NK-92 (cell line): ENCODE data around the gene ATRN.
"Not testable (repeated sequence)": the region's sequence is repeated elsewhere in the genome, so short reads cannot be mapped to it uniquely, and the experiment has no call there.

Experiments used
- DNase-seq: peaks from one replicate; lab custom pipeline; 2025; ENCODE audit not compliant: unreplicated experiment; lab: John Stamatoyannopoulos, UW

The ATRN gene

DNA sequence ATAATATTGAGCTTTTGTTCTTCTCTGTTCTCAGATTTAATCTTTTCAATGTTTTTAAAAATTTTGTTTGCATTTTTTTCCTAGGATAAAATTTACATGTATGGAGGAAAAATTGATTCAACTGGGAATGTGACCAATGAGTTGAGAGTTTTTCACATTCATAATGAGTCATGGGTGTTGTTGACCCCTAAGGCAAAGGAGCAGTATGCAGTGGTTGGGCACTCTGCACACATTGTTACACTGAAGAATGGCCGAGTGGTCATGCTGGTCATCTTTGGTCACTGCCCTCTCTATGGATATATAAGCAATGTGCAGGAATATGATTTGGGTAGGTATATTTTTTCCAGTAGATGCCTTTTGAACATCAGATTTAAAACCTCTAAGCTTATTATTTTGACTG lies 89.8 kb downstream of the ATRN start:
- DNase-seq: no peak

DNA sequence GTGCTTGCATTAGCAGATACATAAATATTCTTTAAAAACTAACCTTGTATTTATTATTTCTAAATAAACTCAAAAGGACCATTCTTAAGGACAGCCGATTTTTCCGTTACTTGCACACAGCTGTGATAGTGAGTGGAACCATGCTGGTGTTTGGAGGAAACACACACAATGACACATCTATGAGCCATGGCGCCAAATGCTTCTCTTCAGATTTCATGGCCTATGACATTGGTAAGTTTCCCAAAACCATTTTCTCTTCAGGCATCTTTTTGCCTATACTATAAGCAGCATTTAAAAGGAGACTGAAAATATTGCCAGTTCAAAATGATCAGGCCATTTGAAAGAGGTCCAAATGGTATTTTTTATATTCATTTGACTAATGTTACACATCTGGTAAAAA lies 92.3 kb downstream of the ATRN start:
- DNase-seq: no peak

DNA sequence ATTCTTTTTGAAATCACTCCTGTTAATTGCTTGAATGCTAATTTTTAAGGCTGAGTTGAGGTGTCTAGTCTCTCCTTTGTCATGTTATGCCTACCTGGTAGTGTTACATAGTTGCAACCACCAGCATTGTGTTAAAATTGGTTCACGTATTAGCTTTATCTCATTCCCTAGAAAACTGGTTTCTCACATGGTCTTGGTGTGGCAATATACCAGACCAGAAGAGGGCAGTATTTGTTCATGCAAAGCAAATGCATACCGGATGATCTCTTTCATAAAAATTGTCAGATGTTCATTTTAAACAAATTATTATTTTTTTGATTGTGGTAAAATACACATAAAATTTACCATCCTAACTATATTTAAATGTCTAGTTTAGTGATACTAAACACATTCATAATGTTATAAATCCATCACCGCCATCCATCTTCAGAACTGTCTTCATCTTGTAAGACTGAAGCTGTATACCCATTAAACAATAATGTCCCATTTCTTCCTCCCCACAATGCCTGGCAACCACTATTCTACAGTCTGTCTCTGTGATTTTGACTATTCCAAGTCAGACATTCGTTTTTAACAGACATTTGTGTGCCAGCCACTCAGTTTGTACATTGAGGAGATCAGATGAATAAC lies 92.8 kb downstream of the ATRN start:
- no peak for DNase-seq

DNA sequence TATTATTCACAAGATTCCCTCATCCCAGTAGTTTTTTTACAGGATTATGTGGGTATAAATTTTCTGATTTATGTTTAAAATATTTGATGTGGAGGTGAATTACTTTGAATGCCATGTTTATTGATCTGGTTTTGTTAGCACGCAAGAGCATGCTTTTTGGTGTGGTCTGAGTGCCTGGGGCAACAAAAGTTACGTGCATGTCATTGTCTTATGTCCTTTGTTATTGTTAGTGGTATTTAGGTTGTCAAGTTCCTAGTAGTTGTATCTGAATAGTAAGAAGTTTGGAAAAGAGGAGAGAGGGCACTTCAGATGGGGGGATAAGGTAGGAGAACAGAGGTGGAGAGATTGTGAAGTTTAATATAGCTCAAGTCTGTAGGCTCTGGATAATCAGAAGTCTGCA lies 95.0 kb downstream of the ATRN start:
- DNase-seq: no peak

DNA sequence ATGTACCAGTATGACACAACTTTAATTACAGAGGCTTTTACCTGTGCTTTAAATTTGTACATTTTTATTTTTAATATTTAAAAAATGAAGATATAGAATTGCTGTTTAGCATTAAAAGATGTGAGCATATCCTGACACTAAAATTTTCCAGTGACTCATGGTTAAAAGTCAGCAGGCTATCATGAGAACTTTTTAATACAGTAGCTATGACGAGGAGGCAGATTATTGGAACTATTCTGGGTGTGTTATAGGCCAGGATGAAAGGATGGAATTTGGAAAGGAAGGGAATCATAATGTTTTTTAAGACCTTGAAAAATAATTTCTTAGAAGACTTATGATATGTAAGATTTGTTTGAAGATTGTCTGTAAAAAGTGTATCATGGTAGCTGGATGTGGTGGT lies 101.3 kb downstream of the ATRN start:
- no peak for DNase-seq

DNA sequence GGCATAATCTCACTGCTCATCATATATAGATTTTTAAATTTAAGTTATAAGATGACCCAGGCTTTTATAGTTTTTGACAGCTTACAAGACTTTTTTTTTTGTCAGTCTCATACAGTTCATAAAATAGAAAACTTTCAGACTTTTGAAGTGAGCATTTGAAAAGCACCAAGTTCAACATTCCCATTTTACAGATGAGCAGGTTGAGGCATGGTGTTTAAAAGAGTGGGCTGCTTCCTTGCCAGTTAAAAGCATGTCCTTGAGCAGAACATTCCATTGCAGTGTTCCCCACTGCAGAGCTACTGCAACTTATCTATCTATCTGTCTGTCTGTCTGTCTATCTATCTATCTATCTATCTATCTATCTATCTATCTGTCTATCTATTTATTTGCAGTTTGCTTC lies 105.5 kb downstream of the ATRN start:
- DNase-seq: no peak

DNA sequence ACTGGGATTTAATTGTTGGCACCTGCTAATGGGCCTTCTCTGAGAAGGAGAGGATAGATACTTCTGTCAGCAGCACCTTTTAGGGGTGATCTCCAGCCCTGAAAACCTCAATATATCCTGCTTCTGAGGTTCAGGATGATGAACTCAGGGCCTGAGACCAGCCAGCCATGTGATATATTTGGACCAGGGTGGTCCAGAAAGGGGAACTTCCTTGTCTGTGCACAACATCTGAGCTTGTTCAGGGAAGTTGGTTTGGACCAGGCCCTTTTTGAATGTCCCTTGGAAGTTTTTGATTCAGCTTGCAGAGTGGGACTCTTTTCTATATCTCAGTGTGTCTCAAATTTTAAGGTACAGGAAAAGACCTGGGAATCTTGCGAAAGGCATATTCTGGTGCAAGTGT lies 106.5 kb downstream of the ATRN start:
- no peak for DNase-seq

DNA sequence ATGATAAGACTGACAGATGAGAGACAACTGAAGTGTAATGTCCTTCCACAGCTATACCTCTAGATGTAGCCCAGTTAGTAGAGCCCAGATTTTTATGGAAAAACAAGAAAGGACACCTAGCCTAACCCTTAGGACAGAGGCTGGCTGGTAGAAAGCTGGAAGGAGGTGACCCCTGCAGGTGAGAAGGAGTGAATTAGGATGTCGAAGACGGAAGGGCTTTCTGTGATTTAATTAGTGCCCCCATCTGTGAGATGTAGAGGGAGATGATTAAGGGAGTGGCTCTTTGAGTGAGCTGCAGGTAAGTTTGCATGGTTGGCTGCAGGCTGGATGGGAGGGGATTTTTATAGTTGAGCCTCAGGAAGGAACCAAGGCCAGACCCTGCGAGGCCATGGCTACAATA lies 109.6 kb downstream of the ATRN start:
- no peak for DNase-seq

DNA sequence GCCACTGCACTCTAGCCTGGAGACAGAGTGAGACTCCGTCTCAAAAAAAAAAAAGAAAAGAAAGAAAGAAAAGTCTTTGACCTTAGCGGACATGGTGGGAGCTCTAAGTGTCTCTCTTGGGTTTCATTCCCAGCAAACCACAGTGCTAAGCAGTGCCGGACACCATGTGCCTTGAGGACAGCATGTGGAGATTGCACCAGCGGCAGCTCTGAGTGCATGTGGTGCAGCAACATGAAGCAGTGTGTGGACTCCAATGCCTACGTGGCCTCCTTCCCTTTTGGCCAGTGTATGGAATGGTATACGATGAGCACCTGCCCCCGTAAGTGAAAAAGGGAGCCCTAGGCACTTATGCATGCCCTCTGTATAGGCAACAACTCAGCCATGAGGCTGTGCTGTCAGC lies 112.9 kb downstream of the ATRN start:
- DNase-seq: no peak

DNA sequence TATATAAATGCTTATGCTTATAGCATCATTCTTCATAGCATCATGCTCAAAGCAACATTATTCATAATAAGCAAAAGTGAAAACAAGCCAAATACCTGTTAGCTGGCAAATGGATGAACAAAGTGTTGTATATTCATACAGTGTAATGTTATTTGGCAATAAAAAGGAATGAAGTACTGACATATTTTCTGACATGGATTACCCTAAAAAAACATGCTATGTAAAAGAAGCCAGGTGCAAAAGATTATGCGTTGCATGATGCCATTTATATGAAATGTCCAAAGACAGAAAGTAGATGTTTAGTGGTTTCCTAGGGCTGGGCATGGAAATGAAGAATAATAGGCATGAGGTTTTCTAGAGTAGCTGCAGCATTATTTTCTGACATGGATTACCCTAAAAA lies 115.3 kb downstream of the ATRN start:
- no peak for DNase-seq

DNA sequence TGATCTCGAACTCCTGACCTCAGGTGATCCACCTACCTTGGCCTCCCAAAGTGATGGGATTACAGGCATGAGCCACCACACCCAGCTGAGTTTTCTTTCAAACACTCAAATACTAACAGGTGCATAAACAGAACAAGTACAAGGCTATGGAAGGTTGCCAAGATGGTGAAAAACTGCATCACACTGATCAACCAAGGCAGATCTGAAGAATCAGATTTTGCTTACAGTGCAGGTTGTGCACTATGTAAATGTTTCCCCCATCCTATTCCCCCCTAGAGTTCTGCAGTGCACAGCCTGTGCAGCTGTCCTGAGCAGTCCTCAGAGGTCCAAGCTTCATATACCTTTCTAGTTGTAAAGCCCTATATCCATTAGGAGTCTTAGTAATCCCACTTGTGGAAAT lies 119.3 kb downstream of the ATRN start:
- DNase-seq: no peak

DNA sequence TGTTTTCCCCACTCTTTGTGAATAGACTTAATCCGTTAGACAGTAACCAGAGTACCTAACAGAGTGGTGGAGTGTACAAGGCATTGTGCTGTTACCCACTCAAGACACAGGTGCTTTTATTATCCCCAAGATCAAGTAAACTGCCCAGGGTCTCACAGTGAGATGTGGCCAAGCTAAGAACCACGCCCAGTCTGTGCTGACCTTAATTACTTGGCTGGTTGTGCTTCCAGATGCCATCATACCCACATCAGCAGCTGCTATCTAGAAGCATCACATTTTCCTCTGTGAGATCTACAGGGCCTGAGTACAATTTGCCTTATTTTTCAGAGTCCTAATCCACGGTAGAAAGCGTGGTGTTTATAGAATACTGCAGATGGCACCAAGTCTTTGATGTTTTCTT lies 122.1 kb downstream of the ATRN start:
- no peak for DNase-seq

DNA sequence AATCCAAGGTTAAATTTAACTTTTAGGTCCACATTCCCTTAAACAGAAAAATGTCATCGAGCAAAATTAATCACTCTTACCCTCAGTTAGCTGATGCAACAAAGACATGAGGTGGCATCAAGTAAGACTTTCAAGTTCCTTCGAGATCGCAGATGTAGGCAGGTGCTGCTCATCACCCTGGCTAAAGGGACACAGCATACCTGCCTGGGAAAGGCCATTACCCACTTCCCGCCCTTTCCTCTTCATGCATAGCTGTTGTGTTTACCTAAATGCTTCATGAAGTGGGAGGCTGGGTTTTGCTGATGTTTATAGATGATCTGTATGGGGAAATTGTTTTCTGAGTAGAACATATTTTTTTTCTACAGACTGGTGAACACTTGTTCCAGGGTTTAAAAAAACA lies 124.7 kb downstream of the ATRN start:
- no peak for DNase-seq

DNA sequence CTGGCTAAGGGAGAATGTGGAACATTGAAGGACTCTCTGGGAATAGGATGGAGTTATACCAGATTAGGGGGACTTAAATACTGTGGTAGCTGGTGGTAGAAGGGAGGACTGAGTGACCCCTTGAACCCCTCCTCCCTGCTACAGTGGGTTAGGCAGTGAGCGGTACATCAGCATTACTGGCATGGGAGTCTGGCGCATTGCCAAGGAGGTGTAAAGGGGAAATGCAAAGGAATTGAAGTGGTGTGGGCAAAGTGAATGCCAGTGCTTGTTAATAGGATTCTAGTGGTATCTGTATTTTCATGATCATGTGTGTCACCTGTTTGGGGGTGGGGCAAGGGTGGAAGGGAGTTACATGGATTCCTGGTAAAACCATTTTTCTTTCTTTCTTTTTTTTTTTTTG lies 132.3 kb downstream of the ATRN start:
- DNase-seq: no peak

DNA sequence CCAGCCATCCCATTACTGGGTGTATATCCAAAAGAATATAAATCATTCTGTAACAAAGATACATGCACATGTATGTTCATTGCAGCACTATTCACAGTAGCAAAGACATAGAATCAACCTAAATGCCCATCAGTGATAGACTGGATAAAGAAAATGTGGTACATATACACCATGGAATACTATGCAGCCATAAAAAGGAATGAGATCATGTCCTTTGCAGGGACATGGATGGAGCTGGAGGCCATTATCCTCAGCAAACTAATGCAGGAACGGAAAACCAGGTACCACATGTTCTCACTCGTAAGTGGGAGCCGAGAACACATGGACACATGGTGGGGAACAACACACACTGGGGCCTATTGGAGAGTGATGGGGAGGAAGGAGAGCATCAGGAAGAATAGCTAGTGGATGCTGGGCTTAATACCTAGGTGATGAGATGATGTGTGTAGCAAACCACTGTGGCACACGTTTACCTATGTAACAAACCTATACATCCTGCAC lies 134.6 kb downstream of the ATRN start:
- not testable (repeated sequence) for DNase-seq

DNA sequence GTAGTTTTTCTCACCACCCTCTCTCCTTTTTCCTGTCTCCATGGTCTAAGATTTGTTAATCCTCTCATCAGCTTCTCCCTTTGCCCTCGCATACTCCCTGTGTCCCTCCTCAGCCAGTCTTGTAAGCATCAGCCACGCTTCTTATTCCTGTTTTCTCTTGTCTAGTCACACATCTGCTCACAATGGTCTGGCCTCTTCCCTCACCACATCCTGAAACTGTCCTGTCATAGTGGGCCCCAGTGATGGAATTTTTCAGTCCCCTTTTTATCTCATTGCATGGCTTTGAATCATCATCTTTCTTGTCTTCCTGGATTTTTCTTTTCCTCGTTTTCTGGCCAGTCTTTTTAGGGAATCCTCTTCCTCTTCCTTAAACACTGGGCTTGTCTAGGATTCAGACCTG lies 135.2 kb downstream of the ATRN start:
- no peak for DNase-seq

DNA sequence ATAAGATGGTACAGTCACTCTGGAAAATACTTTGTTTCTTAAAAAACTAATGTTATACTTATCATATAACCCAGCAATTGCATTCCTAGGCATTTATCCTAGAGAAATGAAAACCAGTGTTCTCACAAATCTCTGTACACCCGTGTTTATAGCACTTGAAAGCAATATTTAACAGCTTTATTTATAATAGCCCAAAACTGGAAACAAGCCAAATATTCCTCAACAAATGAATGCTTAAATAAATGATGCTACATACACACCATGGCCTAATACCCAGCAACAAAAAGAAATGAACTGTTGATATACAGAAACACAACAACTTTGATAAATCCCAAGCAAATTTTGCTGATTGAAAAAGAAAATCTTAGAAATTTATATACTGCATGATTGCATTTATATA lies 141.1 kb downstream of the ATRN start:
- DNase-seq: no peak

DNA sequence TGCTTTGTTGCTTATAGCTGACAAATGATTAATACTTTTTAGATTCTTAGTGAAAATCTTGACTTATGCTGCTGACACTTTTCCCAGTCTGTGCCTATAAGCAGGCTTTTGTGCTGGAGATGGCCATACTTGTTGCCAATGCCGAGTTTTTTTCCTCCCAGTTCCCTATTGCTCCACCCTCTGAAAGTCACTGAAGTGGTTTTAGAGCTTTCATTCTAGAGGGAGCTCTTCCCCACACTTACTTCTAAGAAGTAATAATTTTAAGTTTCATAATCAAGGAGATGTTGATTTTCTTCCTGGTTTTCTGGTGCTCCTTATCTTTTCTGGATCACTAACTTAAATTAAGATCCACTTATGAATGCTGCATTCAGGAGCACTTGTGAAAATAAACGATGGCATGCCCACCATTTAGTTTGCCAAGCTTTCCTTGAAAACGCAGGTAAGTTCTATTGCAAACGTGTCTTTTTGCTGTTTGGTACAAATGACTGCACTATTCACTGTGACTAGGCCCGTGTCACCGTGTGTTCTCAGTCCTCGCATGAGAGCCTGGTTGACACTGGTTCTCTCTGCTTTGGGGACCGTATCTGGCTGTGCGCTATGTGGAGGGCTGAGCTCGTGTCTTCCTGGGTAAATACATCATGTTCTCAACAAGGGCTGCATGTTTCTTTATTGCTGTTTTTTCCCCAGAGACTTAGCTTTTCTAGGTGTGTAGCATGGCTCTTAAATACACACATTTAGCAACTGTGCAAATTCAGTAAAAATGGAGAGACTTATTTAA lies 142.2 kb downstream of the ATRN start:
- no peak for DNase-seq

DNA sequence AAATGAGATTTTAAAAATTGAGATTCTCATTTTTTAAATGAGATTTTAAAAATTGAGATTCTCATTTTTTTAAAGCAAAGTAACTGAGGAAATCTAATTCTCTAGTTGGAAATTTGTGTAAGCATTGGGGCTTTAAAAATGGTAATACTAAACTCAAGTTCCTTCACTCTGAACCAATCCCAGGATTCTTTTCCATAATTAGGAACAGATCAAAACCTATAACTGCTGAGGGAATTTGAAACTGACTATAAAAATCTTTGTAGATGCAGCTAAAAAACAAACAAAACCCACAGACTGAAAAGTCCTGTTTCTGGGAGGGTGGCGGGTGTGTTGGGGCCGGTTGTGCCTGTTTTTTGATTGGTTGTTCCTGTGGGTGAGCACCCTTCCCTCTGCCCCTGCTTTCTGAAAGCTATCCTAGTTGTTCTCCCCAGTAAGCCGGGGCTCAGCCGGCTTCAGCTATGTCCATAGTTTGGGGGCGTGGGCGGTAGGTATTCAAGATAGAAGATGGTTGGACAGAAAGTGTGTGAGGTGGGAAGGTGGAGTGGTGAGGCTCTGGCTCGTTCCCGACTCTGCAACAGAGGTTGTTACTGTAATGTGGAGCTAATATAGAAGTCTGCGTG lies 143.1 kb downstream of the ATRN start:
- DNase-seq: no peak

DNA sequence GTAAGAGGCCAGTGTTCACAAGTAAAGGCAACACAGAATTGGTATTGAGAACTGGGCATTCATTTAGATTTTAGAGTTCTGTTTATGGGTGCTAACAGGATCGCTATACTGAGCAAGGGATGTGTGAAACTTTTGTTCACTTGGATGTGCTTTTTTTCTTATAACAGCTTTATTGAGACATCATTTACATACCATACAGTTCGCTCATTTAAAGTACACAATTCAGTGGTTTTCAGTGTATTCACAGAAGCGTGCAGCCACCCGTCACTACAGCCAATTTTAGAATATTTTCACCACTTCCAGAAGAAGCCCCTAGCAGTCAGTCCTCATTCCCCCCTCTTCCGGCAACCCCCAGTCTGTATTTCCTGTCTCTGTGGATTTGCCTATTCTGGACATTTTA lies 143.6 kb downstream of the ATRN start:
- DNase-seq: no peak

DNA sequence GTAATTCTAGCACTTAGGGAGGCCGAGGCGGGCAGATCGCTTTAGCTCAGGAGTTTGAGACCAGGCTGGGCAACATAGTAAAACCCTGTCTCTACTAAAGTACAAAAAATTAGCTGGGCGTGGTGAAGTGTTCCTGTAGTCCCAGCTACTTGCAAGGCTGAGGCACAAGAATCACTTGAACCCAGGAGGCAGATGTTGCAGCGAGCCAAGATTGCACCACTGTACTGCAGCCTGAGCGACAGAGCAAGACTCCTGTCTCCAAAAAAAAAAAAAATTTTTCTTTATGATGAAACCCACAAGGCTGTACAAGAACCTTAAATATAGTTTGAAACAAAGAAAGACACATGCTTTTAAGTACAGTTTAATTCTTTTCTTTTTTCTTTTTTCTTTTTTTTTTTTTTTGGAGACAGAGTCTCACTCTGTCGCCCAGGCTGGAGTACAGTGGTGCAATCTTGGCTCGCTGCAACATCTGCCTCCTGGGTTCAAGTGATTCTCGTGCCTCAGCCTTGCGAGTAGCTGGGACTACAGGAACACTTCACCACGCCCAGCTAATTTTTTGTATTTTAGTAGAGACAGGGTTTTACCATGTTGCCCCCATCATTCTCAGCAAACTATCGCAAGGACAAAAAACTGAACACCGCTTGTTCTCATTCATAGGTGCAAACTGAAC lies 144.5 kb downstream of the ATRN start:
- not testable (repeated sequence) for DNase-seq

DNA sequence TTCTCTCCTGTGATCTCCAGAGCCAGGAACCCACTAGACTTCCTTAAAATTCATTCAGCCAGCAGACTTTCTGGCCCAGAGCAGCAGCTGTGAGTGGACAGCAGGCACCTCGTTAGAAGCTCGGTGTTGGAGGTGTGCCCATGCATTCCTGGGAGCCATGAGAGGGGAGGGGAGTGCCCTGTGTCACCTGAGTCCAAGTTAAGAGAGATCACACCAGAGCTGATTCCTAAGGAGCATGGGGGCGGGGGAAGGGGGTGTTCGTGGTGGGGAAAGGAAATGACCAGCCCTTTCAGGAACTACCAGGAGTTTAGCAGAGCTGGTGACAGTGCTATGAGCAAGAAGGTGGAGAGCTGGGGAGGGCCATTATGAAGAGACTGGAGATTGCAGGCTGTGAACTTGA lies 145.4 kb downstream of the ATRN start:
- no peak for DNase-seq
